ENCODE measurements around the gene TNPO2.

GRCh38 chr19:12664406-12665280 is 59.1 kb downstream of the TNPO2 start:
- TF ChIP-seq, protein P1, sequence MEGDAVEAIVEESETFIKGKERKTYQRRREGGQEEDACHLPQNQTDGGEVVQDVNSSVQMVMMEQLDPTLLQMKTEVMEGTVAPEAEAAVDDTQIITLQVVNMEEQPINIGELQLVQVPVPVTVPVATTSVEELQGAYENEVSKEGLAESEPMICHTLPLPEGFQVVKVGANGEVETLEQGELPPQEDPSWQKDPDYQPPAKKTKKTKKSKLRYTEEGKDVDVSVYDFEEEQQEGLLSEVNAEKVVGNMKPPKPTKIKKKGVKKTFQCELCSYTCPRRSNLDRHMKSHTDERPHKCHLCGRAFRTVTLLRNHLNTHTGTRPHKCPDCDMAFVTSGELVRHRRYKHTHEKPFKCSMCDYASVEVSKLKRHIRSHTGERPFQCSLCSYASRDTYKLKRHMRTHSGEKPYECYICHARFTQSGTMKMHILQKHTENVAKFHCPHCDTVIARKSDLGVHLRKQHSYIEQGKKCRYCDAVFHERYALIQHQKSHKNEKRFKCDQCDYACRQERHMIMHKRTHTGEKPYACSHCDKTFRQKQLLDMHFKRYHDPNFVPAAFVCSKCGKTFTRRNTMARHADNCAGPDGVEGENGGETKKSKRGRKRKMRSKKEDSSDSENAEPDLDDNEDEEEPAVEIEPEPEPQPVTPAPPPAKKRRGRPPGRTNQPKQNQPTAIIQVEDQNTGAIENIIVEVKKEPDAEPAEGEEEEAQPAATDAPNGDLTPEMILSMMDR (IDR thresholded peaks at IDR 0.05) = no peak
- no peak for TF ChIP-seq POLR2A (IDR thresholded peaks at IDR 0.05)
